Measurements from ENCODE around the gene MICAL3.

MICAL3 gene

DNA sequence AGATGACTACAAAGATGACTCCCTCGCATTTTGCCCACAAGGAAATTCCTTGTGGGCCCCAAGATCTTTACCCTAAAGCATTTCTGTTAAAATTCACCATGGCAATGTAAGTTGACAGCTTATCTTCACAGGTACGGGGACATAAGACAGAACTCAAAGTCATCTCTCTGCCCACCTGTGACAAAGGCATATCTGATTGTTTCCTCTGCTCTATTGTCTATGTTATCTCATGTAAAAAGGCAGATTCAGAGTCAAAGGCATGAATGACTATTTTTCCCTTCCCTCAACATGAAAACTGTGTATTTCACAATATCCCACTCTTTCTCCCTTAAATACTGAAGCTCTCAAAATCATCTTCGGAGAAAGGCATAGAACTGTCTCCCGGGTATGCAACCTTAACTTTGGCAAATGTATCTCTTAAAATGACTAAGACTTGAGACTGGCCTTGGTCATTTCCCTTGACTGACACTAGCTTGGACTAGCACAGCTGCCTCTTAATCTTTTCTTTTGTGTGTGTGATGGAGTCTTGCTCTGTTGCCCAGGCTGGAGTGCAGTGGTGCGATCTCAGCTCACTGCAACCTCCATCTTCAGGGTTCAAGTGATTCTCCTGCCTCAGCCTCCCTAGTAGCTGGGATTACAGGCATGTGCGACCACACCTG lies 103.2 kb downstream of the MICAL3 start:
- H3K4me3 ChIP-seq (ENCODE audit: low read depth, low read length): no peak overlapping the region
- TF ChIP-seq, protein P1, sequence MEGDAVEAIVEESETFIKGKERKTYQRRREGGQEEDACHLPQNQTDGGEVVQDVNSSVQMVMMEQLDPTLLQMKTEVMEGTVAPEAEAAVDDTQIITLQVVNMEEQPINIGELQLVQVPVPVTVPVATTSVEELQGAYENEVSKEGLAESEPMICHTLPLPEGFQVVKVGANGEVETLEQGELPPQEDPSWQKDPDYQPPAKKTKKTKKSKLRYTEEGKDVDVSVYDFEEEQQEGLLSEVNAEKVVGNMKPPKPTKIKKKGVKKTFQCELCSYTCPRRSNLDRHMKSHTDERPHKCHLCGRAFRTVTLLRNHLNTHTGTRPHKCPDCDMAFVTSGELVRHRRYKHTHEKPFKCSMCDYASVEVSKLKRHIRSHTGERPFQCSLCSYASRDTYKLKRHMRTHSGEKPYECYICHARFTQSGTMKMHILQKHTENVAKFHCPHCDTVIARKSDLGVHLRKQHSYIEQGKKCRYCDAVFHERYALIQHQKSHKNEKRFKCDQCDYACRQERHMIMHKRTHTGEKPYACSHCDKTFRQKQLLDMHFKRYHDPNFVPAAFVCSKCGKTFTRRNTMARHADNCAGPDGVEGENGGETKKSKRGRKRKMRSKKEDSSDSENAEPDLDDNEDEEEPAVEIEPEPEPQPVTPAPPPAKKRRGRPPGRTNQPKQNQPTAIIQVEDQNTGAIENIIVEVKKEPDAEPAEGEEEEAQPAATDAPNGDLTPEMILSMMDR (IDR thresholded peaks at IDR 0.05; ENCODE audit: low read depth, low read length): no peak
- in situ Hi-C loops (cut with HindIII; ENCODE audit: low sequenced_read_pairs): no loop called here
- no peak for DNase-seq (ENCODE audit: low read depth, low spot score)

DNA sequence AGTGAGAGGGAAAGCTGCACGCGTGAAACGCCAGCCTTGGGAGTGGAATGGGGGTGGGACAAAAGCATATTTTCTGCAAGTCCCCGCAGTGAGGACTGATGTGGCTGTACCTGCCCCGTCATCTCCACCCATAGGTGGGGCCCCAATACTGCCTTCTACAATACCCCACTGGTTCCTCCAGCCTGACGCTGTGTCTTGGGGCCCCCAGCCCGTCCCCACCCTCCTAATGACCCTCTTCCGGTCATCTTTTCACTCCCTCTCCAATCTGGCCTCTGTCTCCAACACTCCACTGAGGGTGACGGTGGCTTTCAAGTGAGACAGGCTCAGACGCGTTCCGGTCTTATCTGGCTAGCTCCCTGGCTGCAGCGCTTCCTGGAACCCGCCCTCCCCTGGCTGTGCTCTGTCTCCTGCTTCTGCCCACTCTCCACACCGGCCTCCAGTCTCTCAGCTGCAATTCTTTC lies 104.2 kb downstream of the MICAL3 start:
- no peak for DNase-seq (ENCODE audit: low read depth, low spot score)
- in situ Hi-C loops (cut with HindIII; ENCODE audit: low sequenced_read_pairs): no loop called here
- TF ChIP-seq, protein P1 (IDR thresholded peaks at IDR 0.05; ENCODE audit: low read depth, low read length): no peak
- H3K4me3 ChIP-seq (ENCODE audit: low read depth, low read length): no peak overlapping the region

DNA sequence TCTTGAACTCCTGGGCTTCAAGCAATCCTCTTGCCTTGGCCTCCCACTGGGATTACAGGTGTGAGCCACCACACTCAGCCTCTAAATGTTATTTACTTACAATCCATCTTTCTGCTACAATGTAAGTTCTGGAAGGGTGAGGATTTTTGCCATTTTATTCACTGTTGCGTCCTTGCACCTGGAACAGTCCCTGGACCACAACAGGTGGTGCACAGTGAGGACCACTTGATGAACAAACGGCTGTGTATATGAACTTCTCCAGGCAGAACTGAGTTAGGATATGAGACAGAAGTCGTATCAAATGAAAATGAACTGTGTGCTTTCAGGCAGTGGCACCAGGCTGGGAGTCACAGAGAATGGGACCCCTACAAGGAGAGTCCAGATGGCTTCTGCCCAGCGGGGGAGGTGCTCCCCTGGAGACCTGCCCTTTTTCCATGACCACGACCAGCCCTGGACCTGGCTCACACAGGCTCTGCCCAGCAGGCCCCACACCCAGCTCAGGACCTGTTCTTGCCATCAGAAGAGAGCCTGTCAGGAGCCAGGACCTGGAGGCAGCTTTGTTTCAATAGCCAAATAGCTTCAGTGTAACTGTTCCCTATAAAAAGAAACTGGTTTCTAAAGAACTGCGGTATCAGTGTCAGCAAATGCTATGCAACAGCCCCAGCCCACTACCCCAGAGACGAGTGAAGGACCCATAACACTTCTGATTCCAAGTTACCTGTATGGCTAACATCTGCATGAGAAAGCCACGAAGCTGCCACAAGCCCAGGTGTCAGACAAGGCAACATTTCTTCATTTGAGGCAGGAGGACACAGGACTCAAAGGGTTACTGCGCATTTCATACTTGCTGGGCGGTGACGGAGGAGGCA lies 104.9 kb downstream of the MICAL3 start:
- H3K4me3 ChIP-seq (ENCODE audit: low read depth, low read length): no peak overlapping the region
- no peak for DNase-seq (ENCODE audit: low read depth, low spot score)
- in situ Hi-C loops (cut with HindIII; ENCODE audit: low sequenced_read_pairs): no loop called here
- TF ChIP-seq, protein P1 (IDR thresholded peaks at IDR 0.05; ENCODE audit: low read depth, low read length): no peak

DNA sequence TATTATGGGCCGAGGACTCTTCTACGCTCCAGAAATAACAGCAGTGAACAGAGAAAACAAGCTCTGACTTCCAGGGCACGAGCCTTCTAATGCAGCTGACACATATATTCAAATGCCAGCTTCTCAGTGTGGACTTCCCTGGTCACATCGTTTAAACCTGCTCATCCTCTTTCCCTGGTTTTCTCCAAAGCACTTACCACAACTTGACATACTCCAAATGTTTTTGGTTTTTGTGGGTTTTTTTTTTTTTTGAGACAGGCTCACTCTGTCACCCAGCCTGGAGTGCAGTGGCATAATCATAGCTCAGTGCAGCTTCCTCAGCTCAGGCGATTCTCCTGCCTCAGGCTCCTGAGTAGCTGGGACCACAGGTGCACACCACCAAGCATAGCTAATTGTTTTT lies 105.5 kb downstream of the MICAL3 start:
- TF ChIP-seq, protein P1 (IDR thresholded peaks at IDR 0.05; ENCODE audit: low read depth, low read length): no peak
- peak; percentile 29 for DNase-seq (ENCODE audit: low read depth, low spot score)
- H3K4me3 ChIP-seq (ENCODE audit: low read depth, low read length): no peak overlapping the region
- in situ Hi-C loops (cut with HindIII; ENCODE audit: low sequenced_read_pairs): no loop called here

DNA sequence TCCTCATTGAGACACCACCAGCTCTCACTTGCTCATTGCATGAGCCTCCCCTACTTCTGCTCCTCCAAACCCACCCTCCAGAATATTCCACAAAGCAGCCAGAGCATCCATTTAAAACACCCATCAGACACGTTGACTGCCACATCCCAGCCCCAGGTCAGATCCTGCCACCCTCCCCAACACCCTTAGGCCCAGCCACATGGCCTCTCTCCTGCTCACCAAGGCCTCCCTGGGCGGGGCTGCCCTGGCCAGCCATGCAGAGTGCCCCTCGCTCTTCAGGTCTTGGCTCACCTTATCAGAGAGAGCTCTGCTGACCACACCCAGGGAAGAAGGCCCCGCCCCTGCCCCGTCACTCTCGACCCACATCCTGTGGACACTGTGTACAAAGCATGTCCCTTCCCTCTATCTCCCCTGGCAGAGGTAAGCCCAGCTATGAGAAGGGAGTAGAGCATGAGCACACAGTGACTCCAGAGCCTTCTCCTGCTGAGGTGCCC lies 106.8 kb downstream of the MICAL3 start:
- no peak overlapping the region for H3K4me3 ChIP-seq (ENCODE audit: low read depth, low read length)
- DNase-seq (ENCODE audit: low read depth, low spot score): no peak
- in situ Hi-C loops (cut with HindIII; ENCODE audit: low sequenced_read_pairs): no loop called here
- TF ChIP-seq, protein P1 (IDR thresholded peaks at IDR 0.05; ENCODE audit: low read depth, low read length): no peak

DNA sequence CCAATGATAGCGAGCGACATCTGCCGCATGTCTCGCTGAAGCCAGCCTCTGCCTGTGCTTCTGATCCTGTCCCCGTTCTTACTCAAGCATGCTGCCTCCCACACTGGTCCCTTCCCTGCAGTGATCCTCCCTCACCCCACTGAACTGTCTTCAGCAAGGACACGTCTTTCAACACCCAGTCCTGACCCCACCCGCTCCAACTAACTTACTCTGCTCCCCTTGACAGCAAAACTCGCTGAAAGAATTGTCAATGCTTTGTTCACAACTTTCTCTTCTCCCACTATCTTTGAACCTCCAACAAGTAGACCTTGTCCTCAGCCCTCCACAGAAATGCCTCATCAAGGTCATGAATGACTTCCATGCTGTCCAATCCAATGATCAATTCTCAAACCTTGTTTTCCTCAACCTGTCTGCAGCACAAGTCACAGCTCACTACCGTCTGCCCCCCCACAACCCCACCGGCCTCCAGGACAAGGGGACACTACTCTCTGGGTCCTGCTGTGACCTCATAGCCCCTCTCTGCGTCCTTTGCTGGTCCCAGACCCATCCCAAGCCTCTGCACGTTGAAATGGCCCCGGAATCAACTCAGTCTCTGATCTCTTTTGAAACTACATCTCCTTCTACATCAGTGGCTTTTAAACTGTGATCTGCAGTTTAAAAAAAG lies 108.0 kb downstream of the MICAL3 start:
- H3K4me3 ChIP-seq (ENCODE audit: low read depth, low read length): no peak overlapping the region
- TF ChIP-seq, protein P1 (IDR thresholded peaks at IDR 0.05; ENCODE audit: low read depth, low read length): no peak
- in situ Hi-C loops (cut with HindIII; ENCODE audit: low sequenced_read_pairs): no loop called here
- no peak for DNase-seq (ENCODE audit: low read depth, low spot score)

Data from astrocyte of the spinal cord (primary cell).